ENCODE measurements around the gene SAC3D1.
"Not testable (repeated sequence)": the region's sequence is repeated elsewhere in the genome, so short reads cannot be mapped to it uniquely, and the experiment has no call there.

The SAC3D1 gene
- 0.69 to 18.3 (median 5.6) reads per million in 17 experiments for total RNA-seq

DNA sequence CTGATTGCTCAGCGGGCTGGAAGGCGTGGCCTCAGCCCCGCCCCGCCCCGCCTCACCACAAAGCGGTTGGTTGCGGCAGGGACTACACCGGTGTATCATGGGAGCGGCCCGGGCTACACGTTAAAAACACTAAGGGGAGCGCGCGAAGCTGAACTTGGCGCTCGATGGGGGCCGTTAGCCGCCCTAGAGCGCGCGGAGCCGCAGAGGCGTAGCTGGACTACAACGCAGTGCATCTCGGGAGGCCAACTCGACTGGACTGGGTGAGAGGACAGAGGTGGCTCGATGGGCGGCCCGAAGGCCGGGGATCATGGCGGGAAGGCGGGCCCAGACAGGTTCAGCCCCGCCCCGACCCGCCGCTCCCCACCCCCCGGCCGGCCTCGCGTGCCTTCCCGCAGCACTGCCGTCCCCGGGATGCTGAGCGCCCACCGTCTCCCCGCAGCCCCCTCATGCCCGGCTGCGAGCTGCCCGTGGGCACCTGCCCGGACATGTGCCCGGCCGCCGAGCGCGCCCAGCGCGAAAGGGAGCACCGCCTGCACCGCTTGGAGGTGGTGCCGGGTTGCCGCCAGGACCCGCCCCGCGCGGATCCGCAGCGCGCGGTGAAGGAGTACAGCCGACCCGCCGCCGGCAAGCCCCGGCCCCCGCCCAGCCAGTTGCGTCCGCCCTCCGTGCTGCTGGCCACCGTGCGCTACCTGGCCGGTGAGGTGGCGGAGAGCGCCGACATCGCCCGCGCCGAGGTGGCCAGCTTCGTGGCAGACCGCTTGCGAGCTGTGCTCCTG is at the start of gene SAC3D1:
Gene SAC3D1 (plus strand): TSS at position 364 of the 776 bp plus-strand sequence. CDS start 83 bp downstream, at position 447.
- peak; percentile 93 to 96 (median 95) for DNase-seq

DNA sequence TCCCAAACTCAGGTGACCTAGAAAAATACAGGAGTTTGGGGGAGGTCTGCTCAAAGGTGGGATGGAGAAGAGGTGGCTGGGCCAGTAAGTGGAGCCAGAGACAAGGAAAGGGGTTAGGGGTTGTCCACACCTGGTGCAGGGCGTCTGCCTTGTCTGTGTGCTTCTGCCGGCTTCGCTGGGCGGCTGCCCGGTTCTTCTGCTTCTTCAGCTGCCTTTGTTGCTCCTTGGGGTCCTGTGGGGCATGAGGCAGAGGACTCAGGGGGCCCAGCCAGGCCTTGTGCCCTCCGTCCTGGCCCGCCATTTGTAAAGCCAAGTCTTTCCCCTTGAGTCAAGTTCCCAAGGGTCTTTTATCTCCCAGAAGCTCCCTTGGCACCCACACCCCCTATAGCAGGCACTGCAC is 46.7 kb upstream of the SAC3D1 start:
- no peak for DNase-seq

DNA sequence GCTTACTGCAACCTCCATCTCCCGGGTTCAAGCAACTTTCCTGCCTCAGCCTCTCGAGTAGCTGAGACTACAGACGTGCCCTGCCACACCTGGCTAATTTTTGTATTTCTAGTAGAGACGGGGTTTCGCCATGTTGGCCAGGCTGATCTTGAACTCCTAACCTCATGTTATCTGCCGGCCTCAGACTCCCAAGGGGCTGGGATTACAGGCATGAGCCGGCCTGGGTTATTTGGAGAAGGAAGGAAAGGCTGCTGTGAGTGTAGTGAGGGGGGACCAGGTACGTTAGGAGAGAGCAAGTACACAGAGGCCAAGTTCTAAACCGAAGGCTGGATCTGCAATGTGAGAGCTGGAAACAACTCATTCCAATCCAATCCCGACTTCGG is 44.7 kb upstream of the SAC3D1 start:
- no peak for DNase-seq

DNA sequence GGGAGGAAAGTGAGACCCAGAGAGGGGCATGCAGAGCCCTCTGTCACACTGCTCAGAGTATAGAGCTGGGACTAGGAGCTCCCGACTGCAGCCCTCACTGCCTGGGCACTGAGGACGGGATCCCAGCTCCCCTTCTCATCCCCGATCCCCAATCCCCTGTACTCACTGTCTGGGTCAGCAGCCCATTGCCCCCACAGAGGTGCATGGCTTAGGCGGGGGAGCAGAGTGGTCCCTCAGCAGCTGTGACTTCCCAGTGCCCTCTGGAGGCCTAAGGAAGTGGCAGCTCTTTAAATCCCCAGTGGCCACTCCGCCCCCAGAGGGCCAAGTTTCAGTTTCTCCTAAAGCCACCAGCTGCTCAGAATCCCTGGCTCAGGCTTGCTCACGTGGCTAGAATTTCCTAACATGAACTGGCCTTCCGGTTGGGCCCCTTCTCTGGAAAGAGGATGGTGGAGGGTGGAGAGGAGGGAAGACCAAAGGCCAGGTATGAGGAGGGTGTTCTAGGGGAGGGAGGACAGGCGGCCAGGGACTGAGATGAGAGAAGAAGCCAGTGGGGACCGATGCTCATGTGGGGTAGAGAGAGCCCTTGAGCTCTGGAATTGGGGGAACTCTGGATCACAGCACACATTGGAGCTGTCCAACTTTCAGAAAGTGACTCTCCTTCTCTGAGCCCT is 44.2 kb upstream of the SAC3D1 start, which contains the start of gene BATF2:
Gene BATF2 (minus strand): TSS at position 262 of the 671 bp plus-strand sequence. CDS start 57 bp downstream, at position 205.
- DNase-seq: peak; percentile 84 to 92 (median 89)

DNA sequence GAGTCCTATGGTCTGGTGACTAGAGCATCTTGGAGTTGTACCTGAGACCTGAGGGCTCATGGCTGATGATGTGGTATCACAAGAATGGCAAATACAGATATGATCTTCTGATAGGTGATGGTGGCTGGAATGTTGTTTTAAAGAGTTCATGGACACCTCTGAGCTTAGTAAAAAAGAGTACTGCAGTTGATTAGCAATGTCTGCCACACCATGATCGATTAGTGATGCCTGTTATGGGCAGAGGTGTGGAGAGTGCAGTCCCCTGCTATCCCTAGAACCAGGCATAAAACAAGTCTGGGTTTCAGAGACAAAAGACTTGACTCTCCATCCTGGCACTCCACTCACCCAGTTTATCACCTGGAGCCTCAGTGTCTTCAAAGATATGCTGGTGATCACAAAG is 42.9 kb upstream of the SAC3D1 start:
- DNase-seq: no peak

DNA sequence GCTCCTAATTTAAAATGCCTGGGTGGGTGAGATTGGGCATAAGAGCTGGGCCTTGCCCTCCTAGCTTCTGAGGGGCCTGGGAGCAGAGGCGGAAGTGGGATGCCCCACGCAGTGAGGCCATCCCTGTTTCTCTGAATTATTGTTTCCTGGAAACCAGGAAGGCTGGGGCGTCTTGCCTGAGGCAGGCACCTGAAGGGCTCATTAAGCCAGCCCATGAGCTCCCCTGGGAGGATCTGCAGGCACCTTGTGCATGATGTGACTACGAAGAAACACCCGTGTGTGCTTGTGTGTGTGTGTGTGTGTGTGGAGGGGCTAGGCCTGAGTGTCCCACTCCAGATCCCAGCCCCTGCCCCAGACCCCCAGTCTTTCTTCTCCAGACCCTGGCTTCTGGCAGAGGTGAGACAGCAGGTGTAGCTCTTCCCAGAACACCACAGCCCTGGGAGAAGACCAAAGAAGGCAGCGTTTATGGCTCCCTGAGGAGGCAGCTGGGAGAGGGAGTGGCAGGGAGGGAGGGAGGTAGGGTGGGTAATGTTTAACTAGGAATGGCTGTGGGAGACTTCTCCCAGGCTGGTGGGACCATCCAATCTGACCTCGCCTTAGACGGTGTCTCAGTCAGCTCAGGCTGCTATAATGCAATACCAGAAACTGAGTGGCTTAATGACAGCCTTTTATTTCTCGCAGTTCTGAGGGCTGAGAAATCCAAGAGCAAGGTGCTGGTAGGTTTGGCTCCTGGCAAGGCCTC is 42.1 kb upstream of the SAC3D1 start:
- no peak for DNase-seq

DNA sequence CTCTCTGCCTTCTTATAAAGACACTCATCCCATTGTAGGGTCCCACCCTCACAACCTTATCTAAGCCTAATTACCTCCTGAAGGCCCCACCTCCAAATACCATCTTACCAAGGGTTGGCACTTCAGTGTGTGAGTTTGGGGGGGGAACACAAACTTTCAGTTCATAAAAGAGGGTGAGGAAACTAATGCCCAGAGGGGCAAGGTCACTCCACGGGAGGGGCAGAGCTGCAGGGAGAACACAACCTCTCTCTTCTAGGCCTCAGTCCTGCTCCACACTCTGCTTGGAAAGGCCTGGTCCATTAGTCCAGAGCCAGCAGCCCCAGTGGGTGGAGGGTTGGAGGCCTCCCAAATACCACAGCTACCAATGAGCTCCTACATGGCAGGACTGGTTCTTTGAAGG is 41.5 kb upstream of the SAC3D1 start:
- no peak for DNase-seq

DNA sequence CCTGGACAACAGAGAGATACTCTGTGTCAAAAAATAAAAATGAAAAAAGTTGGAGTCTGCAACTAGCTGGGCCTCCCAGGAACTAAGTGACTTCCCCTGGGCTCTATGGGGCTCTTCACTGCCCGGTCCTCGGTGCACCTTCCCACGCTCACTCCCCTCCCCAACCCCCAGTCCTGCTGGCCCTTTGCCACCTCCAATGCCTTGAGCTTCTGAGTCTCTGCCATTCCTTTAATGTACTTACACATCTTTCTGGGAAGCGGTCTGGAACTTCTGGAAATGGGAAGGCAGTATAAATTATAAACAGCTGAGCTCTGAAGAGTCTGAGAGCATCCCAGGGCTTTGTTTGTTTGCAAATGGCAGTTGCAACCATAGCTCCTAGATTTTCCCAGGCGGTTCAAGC is 38.3 kb upstream of the SAC3D1 start:
- DNase-seq: no peak

DNA sequence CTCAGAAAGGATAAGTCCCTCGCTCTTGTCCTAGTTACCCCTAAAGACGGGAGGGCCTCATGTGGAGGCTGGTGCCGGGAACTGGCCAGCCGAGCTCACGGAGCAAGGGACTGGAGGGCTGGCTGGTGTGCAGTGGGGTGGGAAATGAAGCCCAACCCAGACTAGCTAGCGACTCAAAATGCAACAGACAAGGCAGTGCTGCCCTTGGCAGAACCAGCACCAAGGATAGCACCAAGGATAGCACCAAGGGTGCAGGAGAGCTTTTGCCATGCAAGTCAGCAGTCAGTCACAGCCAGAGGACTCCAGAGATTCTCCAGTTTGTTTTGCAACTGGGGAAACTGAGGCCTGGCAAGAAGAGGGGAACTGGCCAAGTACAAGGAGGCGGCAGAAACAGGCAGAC is 37.7 kb upstream of the SAC3D1 start:
- DNase-seq: no peak

DNA sequence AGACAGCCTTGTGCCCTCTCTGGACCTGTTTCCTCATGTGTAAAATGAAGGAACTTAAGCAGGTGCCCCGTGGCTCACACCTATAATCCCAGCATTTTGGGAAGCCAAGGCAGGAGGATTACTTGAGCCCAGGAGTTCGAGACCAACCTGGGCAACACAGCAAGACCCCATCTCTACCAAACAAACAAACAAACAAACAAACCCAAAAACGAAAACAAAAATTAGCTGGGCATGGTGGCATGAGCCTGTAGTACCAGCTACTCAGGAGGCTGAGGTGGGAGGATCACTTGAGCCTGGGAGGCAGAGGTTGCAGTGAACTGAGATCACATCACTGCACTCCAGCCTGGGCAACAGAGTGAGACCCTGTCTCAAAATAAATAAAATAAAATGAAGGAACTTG is 37.0 kb upstream of the SAC3D1 start:
- not testable (repeated sequence) for DNase-seq

DNA sequence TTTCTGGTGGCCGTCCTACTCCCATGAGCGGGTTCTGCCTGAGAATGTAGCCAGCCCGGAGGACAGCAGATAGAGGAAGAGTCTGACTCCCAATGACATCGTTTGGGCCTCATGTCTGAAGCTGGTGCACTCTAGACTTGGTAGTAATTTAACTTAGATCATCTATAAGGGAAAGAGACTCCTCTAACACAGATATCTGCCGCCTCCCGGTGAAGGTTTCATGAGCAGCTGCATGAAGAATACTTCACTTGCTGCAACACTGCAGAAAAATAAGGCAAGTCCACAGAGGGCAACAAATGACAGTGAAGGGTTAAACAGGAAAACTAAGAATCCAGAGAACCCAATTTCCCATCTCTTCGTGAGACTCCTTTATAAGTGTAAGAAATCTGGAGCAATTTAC is 33.0 kb upstream of the SAC3D1 start:
- no peak for DNase-seq

DNA sequence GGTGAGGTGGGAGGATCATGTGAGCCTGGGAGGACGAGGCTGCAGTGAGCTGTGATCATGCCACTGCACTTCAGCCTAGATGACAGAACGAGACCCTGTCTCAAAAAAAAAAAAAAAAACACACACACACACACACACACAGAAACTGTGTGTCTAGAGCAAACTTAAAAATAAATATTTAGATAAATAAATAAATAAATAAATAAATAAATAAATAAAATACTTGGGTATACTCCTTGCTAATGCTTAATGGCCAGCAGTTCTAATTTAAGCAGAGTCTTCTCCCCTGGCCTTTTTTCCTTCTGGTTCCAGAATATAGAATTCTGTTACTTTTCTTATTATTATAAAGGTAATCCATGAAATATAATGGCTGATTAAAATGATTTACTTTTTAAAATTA is 32.1 kb upstream of the SAC3D1 start:
- no peak for DNase-seq

DNA sequence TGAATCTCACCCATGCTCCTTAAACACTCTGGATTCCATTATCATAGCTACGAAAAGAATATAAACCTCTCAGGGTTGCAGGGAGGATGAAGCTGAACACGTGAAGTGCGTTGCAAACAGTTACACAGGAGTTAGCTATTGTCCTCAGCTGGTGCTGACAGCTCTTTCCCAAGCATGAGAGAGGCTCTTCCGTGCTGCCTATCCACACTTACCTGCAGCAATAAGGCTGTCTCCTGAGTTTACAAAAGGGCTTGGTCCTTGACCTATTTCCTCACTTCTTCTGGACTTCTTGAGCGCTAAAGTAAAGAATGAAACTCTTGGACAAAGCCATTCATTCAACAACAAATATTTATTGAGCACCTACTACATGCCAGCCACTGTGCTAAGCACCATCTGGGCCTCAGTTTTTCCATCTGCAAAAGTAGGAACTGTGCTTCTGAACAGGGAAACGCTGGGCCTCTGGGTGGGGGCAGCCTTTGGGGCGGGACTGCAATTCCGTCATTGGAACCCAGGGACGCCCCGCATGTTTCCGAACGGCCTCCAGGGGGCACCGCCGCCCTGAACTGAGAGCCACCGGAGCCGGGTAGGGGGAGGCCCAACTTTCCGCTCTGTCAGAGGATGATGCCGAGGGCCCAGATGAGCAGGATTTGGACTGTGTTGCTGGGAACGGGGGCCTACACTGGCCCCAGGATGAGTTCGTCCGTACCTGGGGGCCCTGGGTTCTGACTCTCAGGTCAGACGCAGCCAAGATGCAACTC is 27.7 kb upstream of the SAC3D1 start:
- peak; percentile 95 to 97 (median 96) for DNase-seq

DNA sequence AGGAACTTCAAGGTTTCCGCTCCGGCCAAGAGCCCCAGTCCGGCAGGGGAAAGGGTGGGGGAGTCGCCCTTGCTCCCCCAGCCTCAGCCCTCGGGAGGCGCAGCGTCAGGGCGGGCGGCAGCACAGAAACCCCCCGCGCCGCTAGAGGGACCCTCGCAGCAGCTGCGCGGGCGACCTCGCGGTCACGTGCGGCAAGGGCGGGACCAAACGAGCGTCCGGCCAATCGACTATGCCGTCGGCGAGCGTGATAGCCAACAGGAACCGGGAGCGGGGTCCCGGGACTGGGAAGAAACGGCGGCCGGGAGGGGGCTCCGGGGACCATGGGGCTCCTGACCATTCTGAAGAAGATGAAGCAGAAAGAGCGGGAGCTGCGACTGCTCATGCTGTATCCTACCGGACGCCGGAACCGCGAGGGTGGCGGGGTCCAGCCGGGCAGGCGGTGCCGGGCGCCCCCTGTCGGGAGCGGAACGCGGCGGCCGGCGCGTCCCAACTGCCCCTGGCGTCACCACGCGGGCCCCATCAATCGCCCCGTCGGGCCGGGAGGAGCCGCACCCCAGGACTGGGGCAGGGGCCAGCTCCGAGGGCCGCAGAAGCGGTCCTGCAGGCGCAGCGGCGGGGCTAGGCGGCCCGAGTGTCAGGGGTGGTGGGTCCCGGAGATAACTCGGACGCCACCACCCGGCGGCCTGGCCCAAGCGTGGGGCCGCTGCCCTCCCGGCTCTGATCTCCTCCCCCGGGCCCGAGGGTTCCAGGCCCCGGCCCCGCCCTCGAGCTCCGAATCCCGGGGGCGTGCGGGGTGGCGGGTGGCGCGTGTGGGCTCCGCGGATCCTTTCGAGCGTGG is 26.9 kb upstream of the SAC3D1 start, which contains the start of gene ARL2:
Gene ARL2 (plus strand): TSS at position 273 of the 838 bp plus-strand sequence. CDS start 48 bp downstream, at position 321.
- DNase-seq: peak; percentile 90 to 96 (median 94)

DNA sequence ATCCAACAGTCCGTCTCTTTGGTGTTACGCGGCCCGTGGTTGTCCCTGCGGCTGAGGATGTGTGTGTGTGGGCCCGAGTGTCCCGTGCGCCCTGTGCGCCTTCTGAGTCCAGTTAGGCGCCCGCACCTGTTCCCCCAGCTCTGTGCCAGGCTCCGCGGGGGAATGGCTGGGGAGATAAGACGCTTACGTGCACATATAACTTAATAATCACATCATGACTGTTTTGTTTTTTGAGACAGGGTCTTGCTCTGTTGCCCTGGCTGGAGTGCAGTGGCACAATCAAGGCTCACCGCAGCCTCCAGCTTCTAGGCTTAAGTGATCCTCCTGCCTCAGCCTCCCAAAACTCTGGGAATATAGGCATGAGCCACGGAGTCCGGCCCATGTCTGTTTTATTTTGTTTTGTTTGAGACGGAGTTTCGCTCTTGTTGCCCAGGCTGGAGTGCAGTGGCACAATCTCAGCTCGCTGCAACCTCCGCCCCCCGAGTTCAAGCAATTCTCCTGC is 26.2 kb upstream of the SAC3D1 start:
- DNase-seq: no peak

DNA sequence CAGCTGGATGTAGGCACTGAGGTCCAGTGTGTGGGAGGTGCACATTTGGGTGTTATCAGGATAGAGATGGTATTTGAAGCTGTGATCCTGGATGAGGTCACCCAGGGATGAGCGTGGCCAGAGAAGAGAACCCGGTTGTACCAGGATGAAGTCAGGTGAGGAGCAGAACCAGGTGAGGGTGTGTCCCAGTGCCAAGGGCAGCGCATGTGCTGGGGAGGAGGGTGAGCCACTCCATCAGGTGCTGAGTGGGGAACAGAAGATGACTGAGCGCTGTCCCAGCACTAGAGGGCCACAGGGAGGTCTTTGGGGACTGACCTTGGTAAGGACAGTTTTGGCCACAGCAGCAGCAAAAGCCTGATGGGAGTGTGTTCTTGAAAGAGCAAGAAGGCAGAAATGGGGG is 24.3 kb upstream of the SAC3D1 start:
- no peak for DNase-seq

DNA sequence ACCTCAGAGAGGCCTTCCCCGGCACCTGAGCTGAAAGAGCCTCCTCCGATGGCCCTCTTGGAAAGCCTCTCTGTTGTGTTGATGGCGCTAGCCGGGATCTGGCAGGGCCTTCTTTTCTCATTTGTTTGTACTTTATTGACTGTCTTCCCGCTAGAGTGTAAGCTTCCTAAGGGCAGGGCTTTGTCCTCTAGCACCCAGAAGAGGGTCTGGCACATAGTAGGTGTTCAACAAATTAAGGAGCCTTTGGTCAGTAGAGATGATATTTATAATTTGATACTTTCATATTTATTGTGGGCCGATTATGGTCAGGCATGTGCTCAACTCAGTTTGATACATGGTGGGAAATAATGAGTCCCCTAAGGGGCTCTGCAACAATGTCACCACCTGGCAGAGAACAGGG is 23.1 kb upstream of the SAC3D1 start:
- DNase-seq: no peak

DNA sequence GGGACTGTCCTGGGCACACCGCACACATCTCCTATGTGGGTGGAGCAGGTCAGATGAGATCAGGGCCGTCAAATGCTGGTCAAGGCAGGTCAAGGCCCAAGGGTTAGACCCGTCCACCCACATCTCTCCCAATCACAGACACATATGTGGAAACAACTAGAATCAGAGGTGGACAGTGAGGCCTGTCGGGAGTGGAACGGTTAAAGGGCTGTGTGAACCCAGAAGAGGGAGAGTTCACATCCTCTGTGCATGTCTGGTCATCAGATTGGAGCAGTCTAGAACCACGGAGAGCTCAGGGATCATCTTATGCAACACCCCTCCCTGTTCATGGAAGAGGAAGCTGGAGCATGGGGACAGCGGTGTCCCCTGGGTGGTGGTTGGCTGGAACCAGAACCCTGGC is 21.2 kb upstream of the SAC3D1 start:
- peak in 3 of 4 experiments; percentile 17 to 29 (median 21) for DNase-seq

DNA sequence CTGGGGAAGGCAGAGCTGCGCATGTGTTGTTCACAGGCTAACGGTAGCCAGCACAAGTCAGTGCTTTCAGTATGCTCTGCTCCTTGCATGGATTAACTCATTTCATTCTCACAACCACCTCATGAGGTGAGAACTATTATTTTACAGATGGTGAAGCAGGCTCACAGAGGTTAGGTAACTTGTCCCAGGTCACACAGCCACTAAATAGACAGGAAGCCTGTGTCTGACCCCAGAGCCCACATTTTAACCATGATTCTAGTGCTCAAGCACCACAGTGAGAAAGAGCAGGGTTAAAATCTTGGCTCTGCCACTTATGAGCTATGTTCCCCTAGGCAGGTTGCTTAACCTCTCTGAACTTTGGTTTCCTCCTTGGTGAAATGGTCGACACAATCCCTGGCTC is 20.0 kb upstream of the SAC3D1 start:
- DNase-seq: no peak

DNA sequence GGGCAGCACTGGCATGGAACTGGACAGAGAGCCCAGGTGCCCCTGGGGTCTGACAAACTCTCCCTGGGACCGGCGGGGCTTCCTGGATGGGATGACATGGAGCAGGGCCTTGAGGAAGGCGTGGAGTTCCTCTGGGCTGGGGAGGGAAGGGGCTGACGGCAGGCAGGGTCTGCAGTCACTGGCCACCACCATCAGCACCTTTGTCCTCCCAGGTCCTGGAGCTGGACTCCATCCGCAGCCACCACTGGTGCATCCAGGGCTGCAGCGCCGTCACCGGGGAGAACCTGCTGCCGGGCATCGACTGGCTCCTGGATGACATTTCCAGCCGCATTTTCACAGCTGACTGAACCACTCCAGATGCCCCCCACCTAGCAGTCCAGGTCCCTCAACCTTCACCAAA is 19.5 kb upstream of the SAC3D1 start:
- DNase-seq: no peak

DNA sequence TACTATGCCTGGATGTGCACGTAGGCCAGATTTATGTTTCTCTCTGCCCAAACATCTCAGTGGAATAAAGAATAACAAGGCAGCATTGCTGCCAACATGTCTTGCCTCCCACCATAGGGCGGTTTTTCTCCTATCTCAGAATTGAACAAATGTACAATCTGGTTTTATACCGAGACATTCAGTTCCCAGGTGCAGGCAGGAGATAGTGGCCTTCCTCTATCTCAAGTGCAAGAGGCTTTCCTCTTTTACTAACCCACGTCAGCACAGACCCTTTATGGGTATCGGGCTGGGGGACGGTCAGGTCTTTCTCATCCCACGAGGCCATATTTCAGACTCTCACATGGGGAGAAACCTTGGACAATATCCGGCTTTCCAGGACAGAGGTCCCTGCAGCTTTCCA is 17.5 kb upstream of the SAC3D1 start:
- DNase-seq: not testable (repeated sequence)

Measured in suppressor macrophage (primary cell).